Mesendoderm (in vitro differentiated cells): ENCODE results near the gene ZFPM1.

Source experiments
- DNase-seq: peaks from one replicate; pipeline ENCODE4 v3.0.0; 2013
- H2AK5ac ChIP-seq: 2 replicates; pipeline ENCODE4 v1.6.1; 2013; ENCODE audit warnings: low read length, inconsistent platforms
- H2BK120ac ChIP-seq: 2 replicates; pipeline ENCODE4 v1.6.1; 2013; ENCODE audit warnings: low read depth, mild to moderate bottlenecking, low read length, moderate library complexity, mixed read lengths
- H2BK15ac ChIP-seq: replicated peaks from 2 replicates; pipeline ENCODE4 v1.6.1; 2013; ENCODE audit warnings: low read depth, mild to moderate bottlenecking, moderate library complexity
- H2BK5ac ChIP-seq: 2 replicates; pipeline ENCODE4 v1.6.1; 2013; ENCODE audit warnings: low read length, inconsistent platforms
- H3K18ac ChIP-seq: 2 replicates; pipeline ENCODE4 v1.6.1; 2013; ENCODE audit warnings: mild to moderate bottlenecking, low read length, mixed read lengths
- H3K23ac ChIP-seq: one replicate; pipeline ENCODE4 v1.6.1; 2013; ENCODE audit warnings: low read length
- H3K27ac ChIP-seq: 2 replicates; pipeline ENCODE4 v1.5.1; 2013; ENCODE audit warnings: low read depth, mild to moderate bottlenecking, inconsistent platforms, low read length, moderate library complexity
- H3K27me3 ChIP-seq: 2 replicates; pipeline ENCODE4 v1.6.1; 2013; ENCODE audit warnings: low read length, control low read depth, mild to moderate bottlenecking, inconsistent platforms; ENCODE audit not compliant: insufficient read depth, poor library complexity
- H3K36me3 ChIP-seq: 2 replicates; pipeline ENCODE4 v1.6.1; 2013; ENCODE audit warnings: low read length, inconsistent platforms; ENCODE audit not compliant: control insufficient read depth, insufficient read depth
- H3K4ac ChIP-seq: one replicate; pipeline ENCODE4 v1.6.1; 2013; ENCODE audit warnings: low read depth, mild to moderate bottlenecking, low read length, moderate library complexity
- H3K4me1 ChIP-seq: 2 replicates; pipeline ENCODE4 v1.6.1; 2013; ENCODE audit warnings: low read depth, low read length, inconsistent platforms; ENCODE audit not compliant: control insufficient read depth
- H3K4me2 ChIP-seq: 2 replicates; pipeline ENCODE4 v1.6.1; 2013; ENCODE audit warnings: low read length
- H3K4me3 ChIP-seq: 2 replicates; pipeline ENCODE4 v1.5.1; 2013; ENCODE audit warnings: mild to moderate bottlenecking, low read length
- H3K56ac ChIP-seq: one replicate; pipeline ENCODE4 v1.6.1; 2013; ENCODE audit warnings: low read length
- H3K79me1 ChIP-seq: 2 replicates; pipeline ENCODE4 v1.6.1; 2013; ENCODE audit warnings: low read length, inconsistent platforms
- H3K79me2 ChIP-seq: 2 replicates; pipeline ENCODE4 v1.6.1; 2013; ENCODE audit warnings: mild to moderate bottlenecking, low read length; ENCODE audit not compliant: control insufficient read depth, insufficient read depth
- H3K9ac ChIP-seq: 2 replicates; pipeline ENCODE4 v1.6.1; 2013; ENCODE audit warnings: low read length, inconsistent platforms
- H4K5ac ChIP-seq: one replicate; pipeline ENCODE4 v1.6.1; 2013; ENCODE audit warnings: low read length
- H4K8ac ChIP-seq: one replicate; pipeline ENCODE4 v1.6.1; 2013; ENCODE audit warnings: low read depth, mild to moderate bottlenecking, control low read depth, low read length, moderate library complexity
- WGBS: extraction: QIAGEN DNeasy Blood & Tissue Kit; methylation state at CpG from one replicate; pipeline ENCODE4 v1.1.7; 2013; ENCODE audit warnings: low lambda C conversion rate, missing lambda C conversion rate; ENCODE audit not compliant: insufficient coverage; ENCODE audit errors: extremely low coverage; 5-methylcytosine and 5-hydroxymethylcytosine counted together

Gene ZFPM1

GRCh38 chr16:88471575-88471974, 18.5 kb downstream of the ZFPM1 start:
- no peak overlapping the region for H2BK5ac ChIP-seq
- H3K9ac ChIP-seq = no peak overlapping the region
- no peak overlapping the region for H2BK15ac ChIP-seq
- no peak overlapping the region for H4K5ac ChIP-seq
- no peak for DNase-seq
- no peak overlapping the region for H2AK5ac ChIP-seq
- H2BK120ac ChIP-seq = no peak overlapping the region
- no peak overlapping the region for H3K4me3 ChIP-seq
- no peak overlapping the region for H3K23ac ChIP-seq
- no peak overlapping the region for H3K27ac ChIP-seq
- peaks cover 17% of the 10 kb centered on the region for H3K79me1 ChIP-seq
- no peak overlapping the region for H3K56ac ChIP-seq
- H3K4me2 ChIP-seq = no peak overlapping the region
- H3K4ac ChIP-seq = no peak overlapping the region
- H3K18ac ChIP-seq = no peak overlapping the region
- peaks cover 2% of the 10 kb centered on the region for H3K79me2 ChIP-seq
- H3K36me3 ChIP-seq = no peaks in the 10 kb centered on the region
- H3K27me3 ChIP-seq = no peaks in the 10 kb centered on the region
- H3K4me1 ChIP-seq = peaks cover 1% of the 10 kb centered on the region
- no CpG with 5 or more reads among the region's 16 CpGs for WGBS
- no peak overlapping the region for H4K8ac ChIP-seq

GRCh38 chr16:88472069-88472468, 19.0 kb downstream of the ZFPM1 start:
- peaks cover 1% of the 10 kb centered on the region for H3K4me1 ChIP-seq
- no peak overlapping the region for H3K4ac ChIP-seq
- H3K36me3 ChIP-seq = no peaks in the 10 kb centered on the region
- H2BK15ac ChIP-seq = no peak overlapping the region
- no peaks in the 10 kb centered on the region for H3K27me3 ChIP-seq
- no peak overlapping the region for H2BK120ac ChIP-seq
- no peak overlapping the region for H3K27ac ChIP-seq
- H3K56ac ChIP-seq = no peak overlapping the region
- WGBS = no CpG with 5 or more reads among the region's 12 CpGs
- H3K9ac ChIP-seq = no peak overlapping the region
- no peak overlapping the region for H4K5ac ChIP-seq
- no peak overlapping the region for H2BK5ac ChIP-seq
- H3K79me2 ChIP-seq = peaks cover 2% of the 10 kb centered on the region
- H3K4me3 ChIP-seq = no peak overlapping the region
- no peak overlapping the region for H3K4me2 ChIP-seq
- no peak overlapping the region for H4K8ac ChIP-seq
- no peak overlapping the region for H2AK5ac ChIP-seq
- H3K18ac ChIP-seq = no peak overlapping the region
- H3K23ac ChIP-seq = no peak overlapping the region
- no peak for DNase-seq
- H3K79me1 ChIP-seq = peaks cover 15% of the 10 kb centered on the region

GRCh38 chr16:88472637-88473205, 19.6 kb downstream of the ZFPM1 start:
- no peak overlapping the region for H3K56ac ChIP-seq
- no peak overlapping the region for H2BK5ac ChIP-seq
- H3K79me2 ChIP-seq = peaks cover 2% of the 10 kb centered on the region
- H2BK120ac ChIP-seq = no peak overlapping the region
- H3K79me1 ChIP-seq = peaks cover 14% of the 10 kb centered on the region
- no peak overlapping the region for H3K4me3 ChIP-seq
- H3K23ac ChIP-seq = no peak overlapping the region
- no peak for DNase-seq
- no peaks in the 10 kb centered on the region for H3K36me3 ChIP-seq
- WGBS = no CpG with 5 or more reads among the region's 22 CpGs
- H3K4me2 ChIP-seq = no peak overlapping the region
- no peaks in the 10 kb centered on the region for H3K27me3 ChIP-seq
- no peak overlapping the region for H3K27ac ChIP-seq
- no peak overlapping the region for H4K5ac ChIP-seq
- H3K4ac ChIP-seq = no peak overlapping the region
- no peak overlapping the region for H4K8ac ChIP-seq
- H3K9ac ChIP-seq = no peak overlapping the region
- no peak overlapping the region for H2AK5ac ChIP-seq
- H2BK15ac ChIP-seq = no peak overlapping the region
- H3K18ac ChIP-seq = no peak overlapping the region
- peaks cover 1% of the 10 kb centered on the region for H3K4me1 ChIP-seq

- Histone ChIP-seq H3K4me1 (no peaks in the 10 kb centered on the region), H3K4ac (no peak overlapping the region), H2BK120ac (no peak overlapping the region), H3K4me3 (no peak overlapping the region), H3K23ac (no peak overlapping the region), H3K4me2 (no peak overlapping the region), H3K27ac (no peak overlapping the region), H2BK15ac (no peak overlapping the region), H2AK5ac (no peak overlapping the region), H3K18ac (no peak overlapping the region), H3K36me3 (no peaks in the 10 kb centered on the region), H2BK5ac (no peak overlapping the region), H3K56ac (no peak overlapping the region), H3K27me3 (no peaks in the 10 kb centered on the region), H3K9ac (no peak overlapping the region), H3K79me1 (peaks cover 13% of the 10 kb centered on the region), H3K79me2 (peaks cover 2% of the 10 kb centered on the region), H4K5ac (no peak overlapping the region), H4K8ac (no peak overlapping the region)
- DNase-seq = no peak
- no CpG with 5 or more reads among the region's 43 CpGs for WGBS
Observed at GRCh38 chr16:88473666-88474534, 20.8 kb downstream of the ZFPM1 start.

GRCh38 chr16:88475037-88475436, 22.0 kb downstream of the ZFPM1 start:
- Histone ChIP-seq H2BK15ac (no peak overlapping the region), H2BK5ac (no peak overlapping the region), H3K79me1 (peaks cover 9% of the 10 kb centered on the region), H3K36me3 (no peaks in the 10 kb centered on the region), H3K4me2 (no peak overlapping the region), H3K27ac (no peak overlapping the region), H3K23ac (no peak overlapping the region), H3K56ac (no peak overlapping the region), H4K5ac (no peak overlapping the region), H3K4ac (no peak overlapping the region), H3K9ac (no peak overlapping the region), H2BK120ac (no peak overlapping the region), H3K4me1 (no peaks in the 10 kb centered on the region), H2AK5ac (no peak overlapping the region), H4K8ac (no peak overlapping the region), H3K4me3 (no peak overlapping the region), H3K18ac (no peak overlapping the region), H3K79me2 (no peaks in the 10 kb centered on the region), H3K27me3 (no peaks in the 10 kb centered on the region)
- DNase-seq = no peak
- no CpG with 5 or more reads among the region's 13 CpGs for WGBS
